NT2/D1 (cell line): Measurements from ENCODE around the gene GABBR2.

Experiments
- SUZ12 ChIP-seq: IDR thresholded peaks from 2 replicates; pipeline ENCODE4 v1.6.1; 2011; ENCODE audit not compliant: insufficient read length, insufficient read depth; ENCODE audit errors: extremely low read depth
- YY1 ChIP-seq: IDR thresholded peaks from 2 replicates; pipeline ENCODE4 v1.6.1; 2011; ENCODE audit not compliant: insufficient read length, insufficient read depth
- ZNF274 ChIP-seq: IDR thresholded peaks from 2 replicates; pipeline ENCODE4 v1.6.1; 2011; ENCODE audit warnings: mild to moderate bottlenecking, low read depth, low read length

- no peak for TF ChIP-seq YY1
- TF ChIP-seq ZNF274 = no peak
- no peak for TF ChIP-seq SUZ12
These were observed 338.3 kb downstream of the GABBR2 start for GRCh38 chr9:98370300-98370975.
